HEK293 (cell line): Measurements from ENCODE around the gene TTC7B.

Experiments used
- CTCF ChIA-PET: fragments of 350-600 bp; formaldehyde crosslinking; extraction: SDS; loops from one replicate; lab custom pipeline; 2021; ENCODE audit warnings: antibody characterized with exemption; lab: Yijun Ruan, JAX
- POLR2A ChIA-PET: fragments of 300-600 bp; formaldehyde crosslinking; extraction: SDS; loops from one replicate; lab custom pipeline; 2020; ENCODE audit warnings: antibody characterized with exemption, inconsistent platforms; lab: Yijun Ruan, JAX
- H3K27ac ChIP-seq: fragments of 200-500 bp; sonication (Bioruptor generic); 2 replicates; pipeline ENCODE4 v1.5.1; 2014; ENCODE audit warnings: low read depth, low read length, control low read depth, inconsistent platforms; ENCODE audit errors: extremely low read depth
- H3K36me3 ChIP-seq, 2 experiments: fragments of 200-500 bp in 1 of 2; sonication (Bioruptor generic) in 1 of 2; 1 replicate in 1 of 2; 2 replicates in 1 of 2; pipeline ENCODE4 v1.5.1; 2014 to 2017; ENCODE audit warnings: inconsistent platforms in 2 of 2, low read length in 2 of 2; ENCODE audit not compliant: control insufficient read depth in 2 of 2, insufficient read depth in 1 of 2
- H3K4me1 ChIP-seq: fragments of 200-500 bp; sonication (Bioruptor generic); 2 replicates; pipeline ENCODE4 v1.5.1; 2014; ENCODE audit warnings: mild to moderate bottlenecking, low read length, inconsistent platforms; ENCODE audit not compliant: control insufficient read depth, insufficient read depth
- H3K4me3 ChIP-seq: 2 replicates; pipeline ENCODE4 v1.5.1; 2011; ENCODE audit warnings: low read depth, mild to moderate bottlenecking, control low read depth, low read length, moderate library complexity
- H3K9me3 ChIP-seq: fragments of 200-500 bp; sonication (Bioruptor generic); 2 replicates; pipeline ENCODE4 v1.5.1; 2014; ENCODE audit warnings: low read depth, low read length, inconsistent platforms; ENCODE audit not compliant: control insufficient read depth, insufficient read depth
- FEZF1 ChIP-seq: fragments of 450-650 bp; formaldehyde crosslinking; IDR thresholded peaks from 2 replicates; pipeline ENCODE4 v1.5.1; 2016; ENCODE audit warnings: missing biosample characterization, missing genetic modification characterization
- KLF16 ChIP-seq: fragments of 450-650 bp; formaldehyde crosslinking; IDR thresholded peaks from 2 replicates; pipeline ENCODE4 v1.5.1; 2017; ENCODE audit warnings: missing biosample characterization, missing genetic modification characterization
- KLF17 ChIP-seq: fragments of 450-650 bp; formaldehyde crosslinking; IDR thresholded peaks from 2 replicates; pipeline ENCODE4 v1.5.1; 2016; ENCODE audit warnings: missing biosample characterization, missing genetic modification characterization
- KLF7 ChIP-seq: fragments of 450-650 bp; formaldehyde crosslinking; IDR thresholded peaks from 2 replicates; pipeline ENCODE4 v1.5.1; 2016; ENCODE audit warnings: missing biosample characterization, missing genetic modification characterization, borderline replicate concordance
- KLF9 ChIP-seq: fragments of 450-650 bp; formaldehyde crosslinking; IDR thresholded peaks from 2 replicates; pipeline ENCODE4 v1.5.1; 2016; ENCODE audit warnings: missing biosample characterization, missing genetic modification characterization, low read depth
- MEIS1 ChIP-seq: sonication (generic); formaldehyde crosslinking; IDR thresholded peaks from 2 replicates; pipeline ENCODE4 v1.8.1; 2022; ENCODE audit warnings: missing genetic modification reagents, mild to moderate bottlenecking, borderline replicate concordance
- OSR2 ChIP-seq: fragments of 450-650 bp; formaldehyde crosslinking; IDR thresholded peaks from 2 replicates; pipeline ENCODE4 v1.5.1; 2016; ENCODE audit warnings: missing biosample characterization, missing genetic modification characterization
- REPIN1 ChIP-seq: fragments of 450-650 bp; formaldehyde crosslinking; IDR thresholded peaks from 2 replicates; pipeline ENCODE4 v1.5.1; 2017; ENCODE audit warnings: missing biosample characterization, missing genetic modification characterization, low read depth
- TRIM28 ChIP-seq: IDR thresholded peaks from 2 replicates; pipeline ENCODE4 v1.6.1; 2011; ENCODE audit warnings: low read length, control low read depth, borderline replicate concordance
- ZBTB48 ChIP-seq: fragments of 450-650 bp; formaldehyde crosslinking; IDR thresholded peaks from 2 replicates; pipeline ENCODE4 v1.5.1; 2016; ENCODE audit warnings: missing biosample characterization, missing genetic modification characterization
- ZNF114 ChIP-seq: fragments of 450-650 bp; formaldehyde crosslinking; IDR thresholded peaks from 2 replicates; pipeline ENCODE4 v1.5.0; 2017; ENCODE audit warnings: missing biosample characterization, missing genetic modification characterization
- ZNF155 ChIP-seq: fragments of 450-650 bp; formaldehyde crosslinking; IDR thresholded peaks from 2 replicates; pipeline ENCODE4 v1.5.1; 2016; ENCODE audit warnings: missing biosample characterization, missing genetic modification characterization
- ZNF202 ChIP-seq: fragments of 450-650 bp; formaldehyde crosslinking; IDR thresholded peaks from 2 replicates; pipeline ENCODE4 v1.5.1; 2016; ENCODE audit warnings: missing biosample characterization, missing genetic modification characterization, borderline replicate concordance
- ZNF23 ChIP-seq: fragments of 450-650 bp; formaldehyde crosslinking; IDR thresholded peaks from 2 replicates; pipeline ENCODE4 v1.5.1; 2016; ENCODE audit warnings: missing biosample characterization, missing genetic modification characterization, borderline replicate concordance
- ZNF266 ChIP-seq: fragments of 450-650 bp; formaldehyde crosslinking; IDR thresholded peaks from 2 replicates; pipeline ENCODE4 v1.5.1; 2016; ENCODE audit warnings: missing biosample characterization, missing genetic modification characterization, low read depth
- ZNF311 ChIP-seq: fragments of 450-650 bp; formaldehyde crosslinking; IDR thresholded peaks from 2 replicates; pipeline ENCODE4 v1.5.1; 2017; ENCODE audit warnings: missing biosample characterization, missing genetic modification characterization, borderline replicate concordance
- ZNF324 ChIP-seq: fragments of 450-650 bp; formaldehyde crosslinking; IDR thresholded peaks from 2 replicates; pipeline ENCODE4 v1.5.1; 2016; ENCODE audit warnings: missing biosample characterization, missing genetic modification characterization
- ZNF350 ChIP-seq: fragments of 450-650 bp; formaldehyde crosslinking; IDR thresholded peaks from 2 replicates; pipeline ENCODE4 v1.5.0; 2017; ENCODE audit warnings: missing biosample characterization, mild to moderate bottlenecking, missing genetic modification characterization
- ZNF394 ChIP-seq: fragments of 450-650 bp; formaldehyde crosslinking; IDR thresholded peaks from 2 replicates; pipeline ENCODE4 v1.5.1; 2016; ENCODE audit warnings: missing biosample characterization, missing genetic modification characterization, mild to moderate bottlenecking, moderate library complexity, borderline replicate concordance
- ZNF501 ChIP-seq: fragments of 450-650 bp; formaldehyde crosslinking; IDR thresholded peaks from 2 replicates; pipeline ENCODE4 v1.5.1; 2016; ENCODE audit warnings: missing biosample characterization, missing genetic modification characterization
- ZNF510 ChIP-seq: fragments of 450-650 bp; formaldehyde crosslinking; IDR thresholded peaks from 2 replicates; pipeline ENCODE4 v1.5.1; 2018; ENCODE audit warnings: mild to moderate bottlenecking, missing genetic modification characterization, missing biosample characterization; ENCODE audit not compliant: insufficient replicate concordance
- ZNF561 ChIP-seq: fragments of 450-650 bp; IDR thresholded peaks from 2 replicates; pipeline ENCODE4 v1.5.1; 2018; ENCODE audit warnings: missing biosample characterization, missing genetic modification characterization, borderline replicate concordance
- ZNF658 ChIP-seq: fragments of 450-650 bp; formaldehyde crosslinking; IDR thresholded peaks from 2 replicates; pipeline ENCODE4; 2016; ENCODE audit warnings: missing biosample characterization, missing genetic modification characterization
- ZNF664 ChIP-seq: fragments of 450-650 bp; formaldehyde crosslinking; IDR thresholded peaks from 2 replicates; pipeline ENCODE4 v1.5.1; 2016; ENCODE audit warnings: missing biosample characterization, missing genetic modification characterization
- ZNF843 ChIP-seq: fragments of 450-650 bp; formaldehyde crosslinking; IDR thresholded peaks from 2 replicates; pipeline ENCODE4 v1.5.1; 2016; ENCODE audit warnings: missing biosample characterization, missing genetic modification characterization
- ZSCAN16 ChIP-seq: fragments of 450-650 bp; formaldehyde crosslinking; IDR thresholded peaks from 2 replicates; pipeline ENCODE4 v1.5.1; 2016; ENCODE audit warnings: missing biosample characterization, missing genetic modification characterization

Gene TTC7B

GRCh38 chr14:90730206-90730766 lies 85.9 kb downstream of the TTC7B start:
- CTCF ChIA-PET = interaction anchor here (1.8 kb wide), 1 partner anchor 30 kb away, joined by 8 read pairs; no protein-coding TSS in a partner anchor
- TF ChIP-seq KLF16 (tag by site-specific recombination) (no peak), KLF17 (tag by site-specific recombination) (no peak), ZNF658 (no peak), ZNF114 (no peak), ZSCAN16 (tag by site-specific recombination) (no peak), ZNF155 (no peak), ZNF202 (tag by site-specific recombination) (no peak), ZNF394 (tag by site-specific recombination) (no peak), FEZF1 (tag by site-specific recombination) (no peak), ZNF510 (tag by site-specific recombination) (no peak), ZBTB48 (tag by site-specific recombination) (no peak), ZNF561 (tag by site-specific recombination) (no peak), ZNF664 (no peak), ZNF324 (tag by site-specific recombination) (no peak), ZNF266 (tag by site-specific recombination) (no peak), OSR2 (tag by site-specific recombination) (no peak)
- H3K4me1 ChIP-seq = no peaks in the 10 kb centered on the region
- H3K4me3 ChIP-seq = no peak overlapping the region
- no peaks in the 10 kb centered on the region for H3K9me3 ChIP-seq
- peaks cover 0 to 12% of the 10 kb centered on the region in 2 experiments; a peak in 1 of 3 replicates for H3K36me3 ChIP-seq
- no peak overlapping the region for H3K27ac ChIP-seq
- POLR2A ChIA-PET = no interaction called here

GRCh38 chr14:90728951-90729350 lies 87.3 kb downstream of the TTC7B start:
- no peak for TF ChIP-seq REPIN1
- no peak for TF ChIP-seq ZNF501 (tag by site-specific recombination)
- TF ChIP-seq TRIM28 = no peak
- no peak for TF ChIP-seq ZNF350
- no peak for TF ChIP-seq KLF7 (tag by site-specific recombination)
- no peak for TF ChIP-seq ZNF843 (tag by site-specific recombination)
- no peak for TF ChIP-seq MEIS1 (CRISPR knock-in tag)
- TF ChIP-seq ZNF311 (tag by site-specific recombination) = no peak
- no peak for TF ChIP-seq KLF9 (tag by site-specific recombination)
- no peak for TF ChIP-seq ZNF23
- TF ChIP-seq, all 188 proteins: peak for 0
- no peak overlapping the region for H3K4me3 ChIP-seq
- no peaks in the 10 kb centered on the region for H3K9me3 ChIP-seq
- H3K4me1 ChIP-seq = no peaks in the 10 kb centered on the region
- H3K36me3 ChIP-seq = peaks cover 0 to 12% of the 10 kb centered on the region in 2 experiments; a peak in 1 of 3 replicates
- no peak overlapping the region for H3K27ac ChIP-seq
- ChIA-PET CTCF (no interaction called here), POLR2A (no interaction called here)
